H9 (cell line): ENCODE measurements around the gene OR8B12. TPM values are rescaled to one million over a fixed set of nuclear protein-coding genes. Genes with fewer than 3 reads are reported as not detected.

Experiments
- DNase-seq: peaks from one replicate; pipeline ENCODE4 v3.0.0-alpha.2; 2017
- H2AFZ ChIP-seq: one replicate; pipeline ENCODE4 v1.6.1; 2013; ENCODE audit warnings: mild to moderate bottlenecking, low read length, control low read depth, moderate library complexity
- H2AK5ac ChIP-seq: 2 replicates; pipeline ENCODE4 v1.6.1; 2013; ENCODE audit warnings: low read length, control low read depth, mixed read lengths; ENCODE audit not compliant: insufficient read length
- H2BK120ac ChIP-seq: one replicate; pipeline ENCODE4 v1.6.1; 2013; ENCODE audit warnings: low read depth, mild to moderate bottlenecking, low read length, control low read depth, inconsistent platforms; ENCODE audit not compliant: poor library complexity, severe bottlenecking
- H2BK12ac ChIP-seq: 2 replicates; pipeline ENCODE4 v1.6.1; 2013; ENCODE audit warnings: low read length, control low read depth, mixed read lengths, low read depth; ENCODE audit not compliant: insufficient read length
- H2BK15ac ChIP-seq: 2 replicates; pipeline ENCODE4 v1.6.1; 2013; ENCODE audit warnings: low read depth, low read length, control low read depth
- H2BK20ac ChIP-seq: one replicate; pipeline ENCODE4 v1.6.1; 2013; ENCODE audit warnings: low read depth, mild to moderate bottlenecking, low read length, control low read depth, inconsistent platforms; ENCODE audit not compliant: poor library complexity, severe bottlenecking
- H2BK5ac ChIP-seq: 2 replicates; pipeline ENCODE4 v1.6.1; 2013; ENCODE audit warnings: low read length, control low read depth, mixed read lengths; ENCODE audit not compliant: insufficient read length
- H3K14ac ChIP-seq: 2 replicates; pipeline ENCODE4 v1.6.1; 2013; ENCODE audit warnings: low read length, control low read depth; ENCODE audit not compliant: insufficient read depth
- H3K18ac ChIP-seq: 2 replicates; pipeline ENCODE4 v1.6.1; 2013; ENCODE audit warnings: low read depth, mild to moderate bottlenecking, mixed read lengths, low read length, control low read depth; ENCODE audit not compliant: insufficient read length
- H3K23ac ChIP-seq: 2 replicates; pipeline ENCODE4 v1.6.1; 2013; ENCODE audit warnings: low read length, control low read depth, mixed read lengths, low read depth; ENCODE audit not compliant: insufficient read length
- H3K23me2 ChIP-seq: 2 replicates; pipeline ENCODE4 v1.6.1; 2013; ENCODE audit warnings: low read depth, mild to moderate bottlenecking, mixed read lengths, low read length, control low read depth; ENCODE audit not compliant: insufficient read length, poor library complexity, severe bottlenecking
- H3K27ac ChIP-seq: 2 replicates; pipeline ENCODE4 v1.5.1; 2013; ENCODE audit warnings: low read length, control low read depth, mixed read lengths, low read depth; ENCODE audit not compliant: insufficient read length
- H3K27me3 ChIP-seq: 2 replicates; pipeline ENCODE4 v1.6.1; 2013; ENCODE audit warnings: low read length, control low read depth, inconsistent platforms; ENCODE audit not compliant: insufficient read depth
- H3K4ac ChIP-seq: 2 replicates; pipeline ENCODE4 v1.6.1; 2013; ENCODE audit warnings: low read depth, mild to moderate bottlenecking, control low read depth, inconsistent platforms, low read length, moderate library complexity
- H3K4me1 ChIP-seq: 2 replicates; pipeline ENCODE4 v1.6.1; 2013; ENCODE audit warnings: low read length, control low read depth, inconsistent platforms; ENCODE audit not compliant: insufficient read depth
- H3K4me2 ChIP-seq: 2 replicates; pipeline ENCODE4 v1.6.1; 2013; ENCODE audit warnings: low read length, control low read depth, mixed read lengths; ENCODE audit not compliant: insufficient read length, insufficient read depth
- H3K56ac ChIP-seq: 2 replicates; pipeline ENCODE4 v1.6.1; 2013; ENCODE audit warnings: low read depth, mild to moderate bottlenecking, mixed read lengths, low read length, control low read depth; ENCODE audit not compliant: insufficient read length
- H3K79me1 ChIP-seq: 2 replicates; pipeline ENCODE4 v1.6.1; 2013; ENCODE audit warnings: low read depth, mild to moderate bottlenecking, moderate library complexity, low read length, control low read depth, inconsistent platforms; ENCODE audit not compliant: insufficient read depth, poor library complexity, severe bottlenecking
- H3K79me2 ChIP-seq: 2 replicates; pipeline ENCODE4 v1.6.1; 2013; ENCODE audit warnings: low read length, control low read depth, inconsistent platforms; ENCODE audit not compliant: insufficient read depth
- H3K9ac ChIP-seq: 2 replicates; pipeline ENCODE4 v1.6.1; 2013; ENCODE audit warnings: low read length, control low read depth, mixed read lengths; ENCODE audit not compliant: insufficient read length; ENCODE audit errors: extremely low read depth
- H3K9me3 ChIP-seq: one replicate; pipeline ENCODE4 v1.6.1; 2013; ENCODE audit warnings: low read depth, low read length, inconsistent platforms; ENCODE audit not compliant: control insufficient read depth
- H3T11ph ChIP-seq: one replicate; pipeline ENCODE4 v1.6.1; 2013; ENCODE audit warnings: mild to moderate bottlenecking, low read length, control low read depth, inconsistent platforms
- H4K20me1 ChIP-seq: one replicate; pipeline ENCODE4 v1.6.1; 2013; ENCODE audit not compliant: control insufficient read depth, insufficient read length, insufficient read depth
- H4K5ac ChIP-seq: 2 replicates; pipeline ENCODE4 v1.6.1; 2013; ENCODE audit warnings: low read depth, mild to moderate bottlenecking, mixed read lengths, low read length, control low read depth; ENCODE audit not compliant: insufficient read length
- H4K8ac ChIP-seq: replicated peaks from 2 replicates; pipeline ENCODE4 v1.6.1; 2013; ENCODE audit warnings: low read length, control low read depth, mixed read lengths, low read depth; ENCODE audit not compliant: insufficient read length
- H4K91ac ChIP-seq: 2 replicates; pipeline ENCODE4 v1.6.1; 2013; ENCODE audit warnings: low read depth, mild to moderate bottlenecking, moderate library complexity, mixed read lengths, low read length, control low read depth; ENCODE audit not compliant: insufficient read length
- H3K27ac Mint-ChIP-seq, 3 experiments: 2 replicates in 2 of 3; 3 replicates in 1 of 3; pipeline ENCODE4 v1.8.0; 2020 to 2021; ENCODE audit warnings: mixed read lengths in 3 of 3, mild to moderate bottlenecking in 1 of 3, moderate library complexity in 1 of 3
- H3K27me3 Mint-ChIP-seq: 2 replicates; pipeline ENCODE4 v1.8.0; 2021; ENCODE audit warnings: low read depth, mild to moderate bottlenecking, moderate library complexity, mixed read lengths
- H3K36me3 Mint-ChIP-seq, 3 experiments: 2 replicates in 2 of 3; 3 replicates in 1 of 3; pipeline ENCODE4 v1.8.0; 2020 to 2021; ENCODE audit warnings: low read depth in 3 of 3, mixed read lengths in 3 of 3; ENCODE audit not compliant: insufficient read depth in 1 of 3
- H3K4me1 Mint-ChIP-seq, 2 experiments: 2 replicates each; pipeline ENCODE4 v1.8.0; 2020; ENCODE audit warnings: mixed read lengths in 2 of 2
- H3K4me3 Mint-ChIP-seq, 2 experiments: 2 replicates in 1 of 2; 3 replicates in 1 of 2; pipeline ENCODE4 v1.8.0; 2020 to 2021; ENCODE audit warnings: mild to moderate bottlenecking in 2 of 2, mixed read lengths in 2 of 2, moderate library complexity in 1 of 2
- H3K9me3 Mint-ChIP-seq, 2 experiments: 2 replicates in 1 of 2; 3 replicates in 1 of 2; pipeline ENCODE4 v1.8.0; 2020; ENCODE audit warnings: mild to moderate bottlenecking in 2 of 2, mixed read lengths in 2 of 2, moderate library complexity in 1 of 2
- CTCF ChIP-seq: fragments of 200-600 bp; sonication (generic); conservative IDR thresholded peaks from 3 replicates; pipeline ENCODE4 v1.8.0; 2021; ENCODE audit warnings: antibody characterized with exemption, mild to moderate bottlenecking
- WGBS: extraction: QIAGEN DNeasy Blood & Tissue Kit; methylation state at CpG from one replicate; pipeline ENCODE4 v1.1.7; 2013; ENCODE audit warnings: missing lambda C conversion rate, low lambda C conversion rate, mixed read lengths; ENCODE audit not compliant: insufficient read length; ENCODE audit errors: extremely low coverage; 5-methylcytosine and 5-hydroxymethylcytosine counted together
- total RNA-seq: library from RNA; stranded (reverse); gene quantifications from 2 replicates; pipeline ENCODE4 v1.2.1, GENCODE V29; 2021

The OR8B12 gene
- total RNA-seq, 1 experiment from 2014 or later: not detected

- WGBS: no CpG with 5 or more reads among the region's 3 CpGs
- Histone ChIP-seq H4K5ac (no peak overlapping the region), H2BK15ac (no peak overlapping the region), H3K18ac (no peak overlapping the region), H4K91ac (no peak overlapping the region), H3K27ac (no peak overlapping the region), H3K9ac (no peak overlapping the region), H3K23ac (no peak overlapping the region), H2AK5ac (no peak overlapping the region), H3K4ac (no peak overlapping the region), H3T11ph (no peak overlapping the region), H3K9me3 (no peaks in the 10 kb centered on the region), H3K79me2 (no peaks in the 10 kb centered on the region), H3K4me2 (no peak overlapping the region), H3K4me1 (no peaks in the 10 kb centered on the region), H2BK5ac (no peak overlapping the region), H3K27me3 (no peaks in the 10 kb centered on the region), H3K56ac (no peak overlapping the region), H3K14ac (no peak overlapping the region), H3K23me2 (no peaks in the 10 kb centered on the region), H2BK120ac (no peak overlapping the region), H2AFZ (no peak overlapping the region), H2BK20ac (no peak overlapping the region), H3K79me1 (no peaks in the 10 kb centered on the region), H4K8ac (no peak overlapping the region), H2BK12ac (no peak overlapping the region), H4K20me1 (no peaks in the 10 kb centered on the region)
- no peak overlapping the region for H3K27ac Mint-ChIP-seq
- no peaks in the 10 kb centered on the region for H3K4me1 Mint-ChIP-seq
- DNase-seq: no peak
- no peaks in the 10 kb centered on the region for H3K36me3 Mint-ChIP-seq
- no peak overlapping the region for H3K4me3 Mint-ChIP-seq
- peaks cover 7% of the 10 kb centered on the region for H3K27me3 Mint-ChIP-seq
- no peaks in the 10 kb centered on the region for H3K9me3 Mint-ChIP-seq
- no peak for TF ChIP-seq CTCF
Measured at GRCh38 chr11:124518989-124519451, 24.4 kb downstream of the OR8B12 start.
